NCI-H2107 treated with DMSO at 0.1 percent for 48 hours (cell line): ENCODE measurements around the gene ZNF546.

Experiments
- DNase-seq: peaks from one replicate; lab custom pipeline; 2025; ENCODE audit not compliant: unreplicated experiment; lab: John Stamatoyannopoulos, UW

The ZNF546 gene

DNA sequence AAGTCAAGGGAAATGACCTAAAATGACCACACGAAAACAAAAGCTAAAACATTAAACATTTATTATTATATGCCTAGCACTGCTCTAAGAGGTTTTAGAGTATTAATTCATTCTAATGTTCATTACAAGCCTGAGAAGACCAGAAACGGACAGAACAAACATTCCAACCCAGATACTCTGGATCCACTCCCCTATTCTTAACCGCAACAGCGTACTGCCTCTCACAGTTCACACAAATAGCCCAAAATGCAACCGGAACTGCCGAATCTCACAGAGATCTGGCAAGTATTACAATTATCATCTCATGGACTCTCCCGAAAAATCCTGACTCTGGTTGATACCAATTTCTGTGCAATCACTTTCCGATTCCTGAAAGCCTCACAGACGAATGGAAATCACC is 57.8 kb downstream of the ZNF546 start:
- no peak for DNase-seq

DNA sequence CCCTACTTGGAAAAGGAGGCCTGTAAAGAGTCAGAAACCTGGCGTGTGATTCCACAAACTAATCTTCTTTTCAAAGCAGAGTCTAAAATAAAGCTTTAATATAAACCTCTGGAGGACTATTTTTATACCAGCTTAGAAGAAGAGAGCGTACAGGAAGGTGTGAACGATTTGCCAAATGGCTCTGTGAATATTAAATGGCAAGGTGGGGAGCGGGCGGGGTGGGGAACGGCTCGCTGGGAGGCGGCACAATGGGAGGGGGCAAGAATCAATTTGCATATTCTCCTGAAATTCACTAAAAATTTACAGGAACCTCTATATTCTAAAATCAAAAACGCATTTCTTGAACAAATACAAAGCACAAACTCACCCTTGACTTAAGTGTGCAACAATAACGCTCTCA is 58.2 kb downstream of the ZNF546 start:
- no peak for DNase-seq

DNA sequence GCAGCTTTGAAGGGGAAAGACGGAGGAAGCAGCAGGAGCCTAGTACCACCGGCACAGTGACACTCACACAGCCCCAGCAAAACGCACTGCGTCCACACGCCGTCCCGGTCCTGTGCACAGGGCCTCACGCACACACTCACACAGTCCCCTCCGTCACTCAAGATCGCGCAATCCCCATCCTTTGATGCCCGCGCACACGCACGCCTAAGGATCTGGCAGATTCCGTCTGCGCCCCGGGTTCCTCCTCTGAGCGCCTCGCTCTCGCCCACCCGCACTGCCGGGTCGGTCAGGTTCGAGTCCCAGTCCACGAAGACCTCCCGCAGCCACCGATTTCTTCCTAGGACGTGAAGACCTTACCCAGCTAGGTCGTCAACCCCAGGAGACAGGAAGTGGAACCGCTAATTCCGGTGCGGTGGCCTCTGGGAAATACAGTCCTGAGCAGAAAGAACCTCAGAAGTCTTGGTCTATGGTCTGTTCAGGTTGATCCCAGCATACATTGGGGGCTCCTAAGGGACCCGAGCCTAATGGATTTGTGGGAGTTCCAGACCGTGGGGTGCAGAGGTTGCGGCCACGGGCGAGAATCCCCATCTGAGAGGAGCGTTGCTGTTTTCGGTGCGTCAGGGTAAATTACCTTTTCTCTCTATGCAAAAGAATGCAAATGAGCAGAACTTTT is 59.1 kb downstream of the ZNF546 start, which contains the start of gene ZNF780B:
Gene ZNF780B, minus strand, starts transcription at position 400 of the 673 bp plus-strand sequence. CDS start 5,899 bp downstream, outside the sequence.
- peak; percentile 48 for DNase-seq

DNA sequence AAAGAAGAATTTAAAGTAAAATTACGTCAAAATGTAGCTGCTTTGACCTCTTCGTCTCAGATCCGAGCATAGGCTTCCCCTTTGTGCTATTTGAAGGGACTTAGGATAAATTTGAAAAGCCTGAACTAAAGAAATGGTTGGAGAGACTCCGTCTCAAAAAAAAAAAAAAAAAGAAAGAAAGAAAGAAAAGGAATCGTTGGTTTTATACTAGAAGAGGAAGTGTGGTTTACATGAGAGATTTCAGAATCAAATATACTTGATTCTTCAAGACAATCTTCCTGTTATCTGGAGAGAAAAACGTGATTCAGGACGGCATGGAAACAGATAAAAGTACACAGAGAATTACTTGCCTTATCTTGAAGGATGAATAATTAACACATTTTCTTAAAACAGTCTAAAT is 59.6 kb downstream of the ZNF546 start:
- no peak for DNase-seq

DNA sequence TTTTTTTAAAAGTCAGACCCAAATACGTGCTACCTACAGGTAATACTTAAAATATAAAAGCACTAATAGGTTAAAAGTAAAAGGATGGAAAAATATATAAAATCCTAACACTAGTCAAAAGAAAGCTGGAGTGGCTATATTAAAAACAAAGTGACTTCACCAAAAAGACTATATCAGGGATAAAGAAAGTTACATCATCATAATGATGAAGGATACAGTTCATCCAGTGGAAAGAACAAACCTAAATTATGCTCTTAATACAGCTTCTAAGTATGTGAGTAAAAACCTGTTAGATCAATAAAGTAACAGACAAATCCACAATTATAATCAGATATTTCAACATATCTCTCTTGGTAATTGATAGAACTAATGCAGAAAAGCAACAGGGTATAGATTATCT is 60.3 kb downstream of the ZNF546 start:
- DNase-seq = no peak

DNA sequence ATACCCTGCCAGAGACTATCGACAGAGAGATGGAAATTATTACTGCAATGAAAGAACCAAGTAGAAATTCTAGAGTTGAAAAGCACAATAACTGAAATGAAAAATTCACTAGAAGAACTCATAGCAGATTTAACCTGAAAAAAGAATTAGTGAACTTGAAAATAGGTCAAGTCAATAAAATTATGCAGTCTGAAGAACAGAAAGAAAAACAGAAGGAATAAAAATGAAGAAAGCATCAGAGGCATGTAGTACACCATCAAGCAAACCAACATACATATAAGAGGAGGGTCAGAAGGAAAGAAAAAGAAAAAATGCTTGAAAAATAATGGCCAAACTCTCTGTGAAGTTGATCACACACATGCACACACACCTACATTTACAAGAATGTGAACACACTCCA is 62.8 kb downstream of the ZNF546 start:
- DNase-seq = no peak

DNA sequence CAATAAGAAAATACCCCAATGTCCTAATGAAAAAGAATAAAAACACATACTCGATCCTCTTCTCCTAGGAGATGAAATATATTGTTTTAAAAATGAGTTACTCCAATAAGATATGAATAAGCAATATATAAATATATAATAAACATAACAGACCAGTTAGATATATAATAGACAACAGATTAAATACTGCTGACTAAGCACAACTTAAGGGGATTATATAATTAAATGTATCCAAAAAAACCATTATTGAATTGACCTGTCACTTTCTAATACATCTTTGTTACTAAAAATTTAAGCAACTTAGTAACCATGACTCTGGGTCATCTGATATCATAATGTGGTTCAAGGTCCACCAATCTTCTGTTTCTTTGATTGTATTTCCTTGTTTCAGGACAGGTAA is 73.2 kb downstream of the ZNF546 start:
- no peak for DNase-seq
